Thyroid gland (tissue), 4 donors: ENCODE data around the gene GPR3. TPM values are rescaled to one million over a fixed set of nuclear protein-coding genes. Genes with fewer than 3 reads are reported as not detected.
"Not testable (repeated sequence)": the region's sequence is repeated elsewhere in the genome, so short reads cannot be mapped to it uniquely, and the experiment has no call there.

Source experiments
- DNase-seq, 2 donors: peaks; one replicate each; pipeline ENCODE4 v3.0.0-alpha.2; 2019
- H3K27ac ChIP-seq, 3 donors: fragments of 200-600 bp; sonication (generic); 1 replicate in 2 of 3; 2 replicates in 1 of 3; pipeline ENCODE4 v1.5.1; 2016 to 2019; ENCODE audit warnings: mild to moderate bottlenecking in 1 of 3, moderate library complexity in 1 of 3
- H3K27me3 ChIP-seq: fragments of 200-600 bp; sonication (generic); one replicate; pipeline ENCODE4 v1.5.1; 2019
- H3K36me3 ChIP-seq, 2 donors: fragments of 200-600 bp; sonication (generic); one replicate each; pipeline ENCODE4 v1.5.1; 2016 to 2019
- H3K4me1 ChIP-seq, 2 donors: fragments of 200-600 bp; sonication (generic); one replicate each; pipeline ENCODE4 v1.5.1; 2017 to 2019
- H3K4me3 ChIP-seq, 3 donors: fragments of 200-600 bp; sonication (generic); replicated peaks in 1 of 3; 1 replicate in 2 of 3; 2 replicates in 1 of 3; pipeline ENCODE4 v1.5.1; 2016; ENCODE audit warnings: mild to moderate bottlenecking in 1 of 3
- H3K9me3 ChIP-seq: fragments of 200-600 bp; sonication (generic); one replicate; pipeline ENCODE4 v1.5.1; 2017
- POLR2A ChIP-seq, 2 donors: fragments of 450-650 bp; IDR thresholded peaks; one replicate each; pipeline ENCODE4 v1.6.1; 2017; ENCODE audit warnings: antibody characterized with exemption in 2 of 2, mild to moderate bottlenecking in 2 of 2, moderate library complexity in 1 of 2
- whole genome bisulfite sequencing, 2 donors: methylation state at CpG; one replicate each; pipeline ENCODE4 v1.1.5; 2017; 5-methylcytosine and 5-hydroxymethylcytosine counted together
- intact Hi-C: fragments of 100-400 bp; cut with DNase I; formaldehyde crosslinking; loops from one replicate; pipeline ENCODE4 v1.15.1; 2023
- total RNA-seq, 4 donors: library from RNA; depleted of rRNA; stranded (reverse); fragments of >200 nt; gene quantifications; one replicate each; pipeline ENCODE4 v1.2.3, GENCODE V29; 2016
- TF ChIP-seq, protein P1 (sequence below), 6 experiments: fragments of 200-600 bp in 3 of 6; fragments of 450-650 bp in 3 of 6; sonication (generic) in 3 of 6; IDR thresholded peaks; one replicate each; pipeline ENCODE4 v1.5.1; 2016 to 2019; ENCODE audit warnings: antibody characterized with exemption in 6 of 6, mild to moderate bottlenecking in 2 of 6, inconsistent platforms in 1 of 6, moderate library complexity in 1 of 6

The GPR3 gene
- total RNA-seq, 4 donors from 2014 or later = 0.11 to 2.1 (median 0.60) TPM

DNA sequence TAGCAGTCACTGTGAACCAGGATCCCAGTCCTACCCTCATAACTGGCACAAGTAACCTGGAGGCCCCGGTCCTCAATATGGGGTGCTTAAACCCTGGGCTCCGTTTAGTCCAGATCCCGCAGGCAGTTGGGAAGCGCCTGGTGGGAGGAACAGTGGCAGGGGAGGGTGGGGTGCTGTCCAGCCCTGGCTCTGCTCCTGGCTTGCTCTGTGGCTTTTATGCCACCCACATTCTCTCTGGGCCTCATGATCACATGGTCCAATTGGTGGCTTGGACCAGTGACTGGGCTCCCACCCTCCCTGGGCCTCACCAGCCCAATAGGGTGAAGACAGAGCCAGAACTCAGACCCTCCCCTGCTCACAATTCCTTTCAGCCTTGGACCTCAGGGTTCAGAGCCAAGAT lies 12.2 kb upstream of the GPR3 start:
- Histone ChIP-seq H3K9me3 (no peaks in the 10 kb centered on the region), H3K27ac (no peak overlapping the region), H3K36me3 (no peaks in the 10 kb centered on the region), H3K27me3 (no peaks in the 10 kb centered on the region), H3K4me3 (no peak overlapping the region), H3K4me1 (peaks cover 0 to 30% of the 10 kb centered on the region in 2 donors)
- TF ChIP-seq, protein P1, sequence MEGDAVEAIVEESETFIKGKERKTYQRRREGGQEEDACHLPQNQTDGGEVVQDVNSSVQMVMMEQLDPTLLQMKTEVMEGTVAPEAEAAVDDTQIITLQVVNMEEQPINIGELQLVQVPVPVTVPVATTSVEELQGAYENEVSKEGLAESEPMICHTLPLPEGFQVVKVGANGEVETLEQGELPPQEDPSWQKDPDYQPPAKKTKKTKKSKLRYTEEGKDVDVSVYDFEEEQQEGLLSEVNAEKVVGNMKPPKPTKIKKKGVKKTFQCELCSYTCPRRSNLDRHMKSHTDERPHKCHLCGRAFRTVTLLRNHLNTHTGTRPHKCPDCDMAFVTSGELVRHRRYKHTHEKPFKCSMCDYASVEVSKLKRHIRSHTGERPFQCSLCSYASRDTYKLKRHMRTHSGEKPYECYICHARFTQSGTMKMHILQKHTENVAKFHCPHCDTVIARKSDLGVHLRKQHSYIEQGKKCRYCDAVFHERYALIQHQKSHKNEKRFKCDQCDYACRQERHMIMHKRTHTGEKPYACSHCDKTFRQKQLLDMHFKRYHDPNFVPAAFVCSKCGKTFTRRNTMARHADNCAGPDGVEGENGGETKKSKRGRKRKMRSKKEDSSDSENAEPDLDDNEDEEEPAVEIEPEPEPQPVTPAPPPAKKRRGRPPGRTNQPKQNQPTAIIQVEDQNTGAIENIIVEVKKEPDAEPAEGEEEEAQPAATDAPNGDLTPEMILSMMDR (IDR thresholded peaks at IDR 0.05) = no peak
- no peak for TF ChIP-seq POLR2A (IDR thresholded peaks at IDR 0.05)
- DNase-seq = no peak
- WGBS, 2 donors = 87 to 100% methylated on average over 1 to 3 of the region's 4 CpGs
- intact Hi-C loops = no loop called here

DNA sequence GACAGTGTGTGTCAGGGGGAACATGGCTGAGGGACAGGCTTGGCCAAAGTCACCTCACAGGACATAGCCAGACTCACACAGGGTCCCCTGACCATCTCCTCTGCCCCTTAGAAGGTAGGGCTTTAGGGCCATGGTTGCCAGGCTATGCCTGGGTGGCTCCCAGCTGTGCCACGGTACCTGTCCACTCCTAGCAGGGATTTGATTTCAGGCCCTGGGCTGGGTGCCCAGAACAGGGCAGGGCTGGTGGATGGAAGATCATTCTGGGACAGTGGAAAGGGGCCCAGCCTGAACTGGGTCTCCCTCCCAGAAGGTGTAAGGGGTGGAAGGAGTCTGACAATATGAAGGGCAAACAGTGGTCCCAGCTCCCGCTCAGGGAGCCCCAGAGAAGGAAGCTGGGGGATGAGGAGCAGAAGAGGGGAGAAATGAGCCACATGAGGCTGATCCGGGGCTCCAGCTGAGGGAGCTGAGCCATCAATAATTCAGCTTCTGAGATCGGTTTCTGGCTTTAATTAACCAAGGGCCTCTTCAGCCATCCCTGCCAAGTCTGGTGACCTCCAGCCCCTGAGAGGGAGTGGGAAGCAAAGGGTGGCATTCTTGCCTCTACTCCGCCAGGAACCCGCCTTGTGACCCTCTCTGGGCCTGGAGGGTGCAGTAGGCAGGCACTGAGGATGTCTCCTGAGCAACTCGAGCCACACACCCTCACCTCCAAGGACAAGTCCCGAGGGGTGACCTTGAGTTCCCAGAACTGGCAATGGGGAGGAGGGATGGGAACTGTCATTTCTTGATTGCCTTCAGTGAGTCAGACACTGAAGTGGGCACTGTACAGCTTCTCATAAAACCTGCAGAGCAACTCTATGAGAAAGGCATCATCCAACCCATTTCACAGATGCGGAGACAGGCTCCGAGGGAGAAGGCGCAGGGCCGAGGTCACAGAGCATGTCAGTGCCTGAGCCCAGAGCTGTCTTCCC lies 11.4 kb upstream of the GPR3 start:
- intact Hi-C loops = no loop called here
- H3K4me3 ChIP-seq = no peak overlapping the region
- TF ChIP-seq, protein P1 (IDR thresholded peaks at IDR 0.05) = no peak
- no peak for TF ChIP-seq POLR2A (IDR thresholded peaks at IDR 0.05)
- H3K9me3 ChIP-seq = no peaks in the 10 kb centered on the region
- H3K27me3 ChIP-seq = no peaks in the 10 kb centered on the region
- H3K27ac ChIP-seq = no peak overlapping the region
- H3K36me3 ChIP-seq = no peaks in the 10 kb centered on the region
- 79 to 81% methylated on average over 12 of the region's 12 CpGs for WGBS, 2 donors
- H3K4me1 ChIP-seq = peaks cover 0 to 30% of the 10 kb centered on the region in 2 donors
- no peak for DNase-seq

DNA sequence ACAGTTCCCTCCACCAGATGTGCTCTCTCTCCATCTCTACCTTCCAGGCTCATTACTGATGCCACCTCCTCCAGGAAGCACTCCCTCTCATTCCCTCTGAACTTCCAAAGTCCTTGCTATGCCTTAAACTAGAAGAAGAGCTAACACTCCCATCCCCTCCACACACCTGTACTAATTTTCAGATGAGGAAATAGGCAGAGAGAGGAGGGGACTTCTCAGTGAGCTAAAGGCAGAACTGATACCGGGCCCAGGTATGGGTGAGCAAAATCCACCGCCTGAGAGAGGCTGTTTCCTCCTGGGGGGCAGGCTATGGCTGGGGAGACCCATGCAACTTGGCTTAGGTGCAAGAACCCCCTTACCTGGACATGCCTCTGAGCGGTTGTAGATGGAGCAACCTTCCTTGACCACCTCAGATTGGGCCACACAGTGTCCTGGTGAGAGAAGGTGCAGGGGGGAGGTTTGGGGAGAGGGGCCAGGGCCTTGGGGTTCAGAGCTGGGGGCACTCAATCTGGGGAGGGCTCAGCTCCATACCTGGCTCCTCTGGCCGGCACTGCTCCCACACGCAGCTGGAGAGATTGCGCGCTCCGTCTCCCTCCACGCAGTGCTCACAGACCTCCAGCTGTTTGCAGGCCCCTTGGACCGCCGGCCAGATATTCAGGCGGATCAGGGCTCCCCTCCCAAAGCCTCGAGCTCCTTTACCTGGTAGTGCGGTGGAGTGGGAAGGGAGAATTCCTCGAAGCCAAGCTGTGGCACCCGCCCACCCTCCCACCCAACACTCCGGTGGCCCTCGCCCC lies 10.3 kb upstream of the GPR3 start:
- DNase-seq = no peak
- Histone ChIP-seq H3K4me1 (peaks cover 0 to 30% of the 10 kb centered on the region in 2 donors), H3K27me3 (no peaks in the 10 kb centered on the region), H3K4me3 (no peak overlapping the region), H3K36me3 (no peaks in the 10 kb centered on the region), H3K27ac (no peak overlapping the region), H3K9me3 (no peaks in the 10 kb centered on the region)
- no peak for TF ChIP-seq POLR2A (IDR thresholded peaks at IDR 0.05)
- TF ChIP-seq, protein P1 (IDR thresholded peaks at IDR 0.05) = no peak
- 81 to 82% methylated on average over 9 to 18 of the region's 18 CpGs for WGBS, 2 donors
- intact Hi-C loops = no loop called here

DNA sequence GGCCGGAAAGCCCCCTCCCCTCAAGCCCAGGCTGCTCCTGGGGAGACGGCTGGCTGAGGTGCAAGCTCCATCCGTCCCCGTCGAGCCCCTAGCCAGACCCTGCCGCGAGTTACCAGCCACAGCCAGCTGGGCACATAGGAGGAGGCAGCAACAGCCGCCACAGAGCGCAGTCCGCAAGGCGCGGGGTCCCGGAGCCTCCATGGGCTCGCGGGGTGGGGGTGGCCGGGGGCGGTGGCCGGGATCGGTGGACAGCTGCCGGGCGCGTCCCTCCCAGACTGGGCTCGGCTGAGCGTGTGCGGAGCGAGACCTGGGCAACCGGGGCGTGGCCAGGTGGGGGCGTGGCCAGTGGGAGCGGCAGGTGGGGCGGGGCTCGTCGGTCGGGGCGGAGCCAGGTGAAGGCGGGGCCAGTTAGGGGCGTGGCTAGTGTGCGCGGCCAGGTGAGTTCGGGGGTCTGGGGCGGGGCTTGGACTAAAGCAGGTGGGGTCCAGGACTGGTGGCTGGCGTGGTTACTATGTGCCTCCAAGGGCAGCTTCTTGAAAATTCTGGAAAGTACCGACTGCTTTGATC lies 9.3 kb upstream of the GPR3 start, which contains the start of gene CD164L2:
Gene CD164L2, minus strand, starts transcription at position 295 of the 567 bp plus-strand sequence. Its CDS starts 94 bp downstream, at position 201.
- no peaks in the 10 kb centered on the region for H3K9me3 ChIP-seq
- no peaks in the 10 kb centered on the region for H3K27me3 ChIP-seq
- TF ChIP-seq POLR2A (IDR thresholded peaks at IDR 0.05) = no peak
- H3K36me3 ChIP-seq = no peaks in the 10 kb centered on the region
- H3K4me1 ChIP-seq = peaks cover 0 to 30% of the 10 kb centered on the region in 2 donors
- H3K27ac ChIP-seq = no peak within 1 kb of the TSS
- intact Hi-C loops = no loop called here
- H3K4me3 ChIP-seq = no peak within 1 kb of the TSS
- WGBS, 2 donors = 29 to 30% methylated on average over 5 to 15 of the region's 43 CpGs
- DNase-seq = peak; percentile 61 to 62

DNA sequence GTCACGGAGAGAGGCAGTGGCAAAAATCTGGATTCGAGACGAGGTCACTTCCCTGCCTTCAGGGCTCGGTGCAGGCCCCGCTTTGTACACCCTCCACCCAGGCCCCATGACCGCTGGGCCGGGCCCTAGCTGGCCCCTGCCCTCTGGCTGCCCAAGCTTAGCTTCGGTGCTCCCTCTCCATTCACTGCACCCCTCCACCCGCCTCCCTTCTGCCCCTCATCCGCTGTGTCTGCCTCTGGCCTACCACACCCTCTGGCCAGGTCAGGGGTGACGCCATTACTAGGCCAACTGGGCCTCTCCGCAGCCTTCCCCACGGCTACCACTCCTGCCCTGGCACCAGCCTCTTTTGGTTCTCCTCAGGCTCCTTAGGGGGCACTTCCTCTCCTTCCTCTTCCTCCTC lies 8.8 kb upstream of the GPR3 start:
- Histone ChIP-seq H3K4me3 (no peak overlapping the region), H3K36me3 (no peaks in the 10 kb centered on the region), H3K27ac (no peak overlapping the region), H3K9me3 (no peaks in the 10 kb centered on the region), H3K4me1 (peaks cover 0 to 30% of the 10 kb centered on the region in 2 donors), H3K27me3 (no peaks in the 10 kb centered on the region)
- no peak for DNase-seq
- intact Hi-C loops = no loop called here
- 87 to 92% methylated on average over 13 of the region's 13 CpGs for WGBS, 2 donors
- TF ChIP-seq, protein P1 (IDR thresholded peaks at IDR 0.05) = no peak
- TF ChIP-seq POLR2A (IDR thresholded peaks at IDR 0.05) = no peak

DNA sequence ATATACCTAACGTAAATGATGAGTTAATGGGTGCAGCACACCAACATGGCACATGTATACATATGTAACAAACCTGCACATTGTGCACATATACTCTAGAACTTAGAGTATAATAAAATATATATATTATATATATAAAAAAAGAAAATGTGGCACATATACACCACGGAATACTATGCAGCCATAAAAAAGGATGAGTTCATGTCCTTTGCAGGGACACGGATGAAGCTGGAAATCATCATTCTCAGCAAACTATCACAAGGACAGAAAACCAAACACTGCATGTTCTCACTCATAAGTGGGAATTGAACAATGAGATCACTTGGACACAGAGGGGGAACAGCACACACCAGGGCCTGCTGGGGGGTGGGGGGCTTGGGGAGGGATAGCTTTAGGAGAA lies 7.6 kb upstream of the GPR3 start:
- H3K27me3 ChIP-seq, intact Hi-C loops: not testable (repeated sequence)
- 91% methylated on average over 3 of the region's 3 CpGs for WGBS, 2 donors

More for the DNA sequence above, 7.6 kb upstream of the GPR3 start:
- not testable (repeated sequence) for H3K27ac ChIP-seq, H3K36me3 ChIP-seq, H3K4me3 ChIP-seq, H3K9me3 ChIP-seq, DNase-seq
- H3K4me1 ChIP-seq = peaks cover 0 to 25% of the 10 kb centered on the region in 2 donors
